ENCODE results near the gene SCYL1.
"Not testable (repeated sequence)": the region's sequence is repeated elsewhere in the genome, so short reads cannot be mapped to it uniquely, and the experiment has no call there.

The SCYL1 gene

GRCh38 chr11:65506290-65506771 lies 18.6 kb upstream of the SCYL1 start:
- no peak for TF ChIP-seq CTCF (IDR thresholded peaks at IDR 0.05)
- Histone ChIP-seq H3K79me2 (peaks cover 48% of the 10 kb centered on the region), H3K4me1 (peaks cover 7% of the 10 kb centered on the region), H3K9ac (peak overlapping the region; percentile 99), H3K4me2 (ENCODE audit: low read length) (peak overlapping the region; percentile 95), H3K4me3 (ENCODE audit: low read depth, low read length) (peak overlapping the region; percentile 100), H3K9me3 (ENCODE audit: control insufficient read depth, low read length) (no peaks in the 10 kb centered on the region), H2AFZ (no peak overlapping the region), H3K27me3 (ENCODE audit: control insufficient read depth, insufficient read depth, low read length) (no peaks in the 10 kb centered on the region), H3K36me3 (ENCODE audit: control insufficient read depth, insufficient read depth, low read length) (peaks cover 35% of the 10 kb centered on the region), H3K27ac (peak overlapping the region; percentile 100)

DNA sequence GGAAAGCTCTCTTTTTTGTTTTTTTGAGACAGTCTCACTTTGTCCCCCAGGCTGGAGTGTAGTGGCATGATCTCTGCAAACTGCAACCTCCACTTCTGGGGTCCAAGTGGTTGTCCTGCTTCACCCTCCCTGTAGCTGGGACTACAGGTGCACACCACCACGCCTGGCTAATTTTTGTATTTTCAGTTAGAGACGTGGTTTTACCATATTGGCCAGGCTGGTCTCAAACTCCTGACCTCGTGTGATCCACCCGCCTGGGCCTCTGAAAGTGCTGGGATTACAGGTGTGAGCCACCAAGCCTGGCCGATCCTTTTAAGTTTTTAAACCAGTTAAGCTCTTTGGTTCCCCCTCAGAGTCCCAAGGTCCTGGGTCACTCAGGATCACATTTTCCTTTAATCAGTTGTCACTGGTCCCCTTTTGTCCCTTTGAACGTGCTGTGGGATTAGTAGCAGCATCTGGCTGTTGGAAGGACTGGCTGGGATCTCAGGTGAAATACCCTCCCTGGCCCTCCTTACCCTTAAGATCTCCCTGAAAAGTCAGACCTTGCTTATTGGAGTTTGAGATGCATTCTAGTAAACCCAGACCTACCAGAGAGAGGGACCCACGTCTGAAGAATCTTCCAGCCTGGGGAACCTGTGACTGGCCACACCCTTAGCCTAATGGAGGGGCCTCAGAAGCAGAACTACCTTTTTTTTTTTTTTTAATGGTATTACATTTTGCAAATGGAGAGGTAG lies 17.9 kb upstream of the SCYL1 start:
- Histone ChIP-seq H3K36me3 (ENCODE audit: control insufficient read depth, insufficient read depth, low read length) (peaks cover 29% of the 10 kb centered on the region), H3K4me1 (peaks cover 7% of the 10 kb centered on the region), H3K9me3 (ENCODE audit: control insufficient read depth, low read length) (no peaks in the 10 kb centered on the region), H3K27ac (peak overlapping the region; percentile 100), H3K27me3 (ENCODE audit: control insufficient read depth, insufficient read depth, low read length) (no peaks in the 10 kb centered on the region), H3K4me3 (ENCODE audit: low read depth, low read length) (peak overlapping the region; percentile 100), H2AFZ (no peak overlapping the region), H3K79me2 (peaks cover 42% of the 10 kb centered on the region), H3K4me2 (ENCODE audit: low read length) (peak overlapping the region; percentile 95), H3K9ac (no peak overlapping the region)
- no peak for TF ChIP-seq CTCF (IDR thresholded peaks at IDR 0.05)

GRCh38 chr11:65512311-65512710 lies 12.6 kb upstream of the SCYL1 start:
- not testable (repeated sequence) for H3K27ac ChIP-seq; H3K79me2 ChIP-seq; H2AFZ ChIP-seq; H3K27me3 ChIP-seq (ENCODE audit: control insufficient read depth, insufficient read depth, low read length); H3K4me3 ChIP-seq (ENCODE audit: low read depth, low read length); H3K4me2 ChIP-seq (ENCODE audit: low read length); H3K9me3 ChIP-seq (ENCODE audit: control insufficient read depth, low read length); H3K4me1 ChIP-seq; H3K9ac ChIP-seq; H3K36me3 ChIP-seq (ENCODE audit: control insufficient read depth, insufficient read depth, low read length)

DNA sequence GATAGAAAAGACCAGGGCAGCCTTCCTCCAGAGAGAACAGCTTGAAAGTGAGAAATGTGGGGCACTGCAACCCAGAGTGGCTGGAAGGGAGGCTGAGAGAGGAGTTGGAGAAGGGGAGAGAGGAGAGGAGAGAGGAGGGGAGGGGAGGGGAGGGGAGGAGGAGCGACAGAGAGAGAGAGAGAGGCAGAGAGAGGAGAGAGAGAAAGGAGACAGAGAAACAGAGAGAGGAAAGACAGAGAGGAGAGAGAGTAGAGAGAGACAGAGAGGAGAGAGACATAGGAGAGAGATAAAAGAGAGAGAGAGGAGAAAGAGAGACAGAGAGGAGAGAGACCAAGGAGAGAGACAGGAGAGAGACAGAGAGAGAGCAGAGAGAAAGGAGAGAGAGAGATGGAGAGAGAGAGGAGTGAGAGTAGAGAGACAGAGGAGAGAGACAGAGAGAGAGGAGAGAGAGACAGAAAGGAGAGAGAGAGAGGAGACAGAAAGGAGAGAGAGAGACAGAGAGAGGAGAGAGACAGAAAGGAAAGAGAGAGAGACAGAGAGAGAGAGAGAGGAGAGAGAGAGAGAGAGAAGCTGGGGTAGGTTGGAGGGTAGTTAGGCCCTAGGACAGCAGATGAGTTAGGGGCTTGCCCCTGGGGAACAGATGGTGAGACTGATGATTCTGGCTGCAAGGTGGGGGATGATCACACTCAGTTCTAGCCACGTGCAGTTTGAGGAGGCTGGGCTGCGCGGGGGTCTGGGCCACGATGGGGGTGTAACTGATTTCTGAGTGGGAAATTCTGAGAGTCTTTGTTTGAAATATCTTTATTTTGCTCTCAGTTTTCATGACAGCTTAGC lies 8.5 kb upstream of the SCYL1 start:
- Histone ChIP-seq H3K9me3 (ENCODE audit: control insufficient read depth, low read length) (no peaks in the 10 kb centered on the region), H3K79me2 (no peaks in the 10 kb centered on the region), H3K4me1 (no peaks in the 10 kb centered on the region), H3K9ac (no peak overlapping the region), H3K4me3 (ENCODE audit: low read depth, low read length) (no peak overlapping the region), H3K4me2 (ENCODE audit: low read length) (no peak overlapping the region), H3K27me3 (ENCODE audit: control insufficient read depth, insufficient read depth, low read length) (no peaks in the 10 kb centered on the region), H3K36me3 (ENCODE audit: control insufficient read depth, insufficient read depth, low read length) (no peaks in the 10 kb centered on the region), H3K27ac (no peak overlapping the region), H2AFZ (no peak overlapping the region)
- TF ChIP-seq CTCF (IDR thresholded peaks at IDR 0.05), result no peak

GRCh38 chr11:65518941-65519549 lies 5.8 kb upstream of the SCYL1 start:
- peaks cover 18% of the 10 kb centered on the region for H3K4me1 ChIP-seq
- H3K27ac ChIP-seq; H3K9ac ChIP-seq; H3K9me3 ChIP-seq (ENCODE audit: control insufficient read depth, low read length); H3K4me2 ChIP-seq (ENCODE audit: low read length); H3K36me3 ChIP-seq (ENCODE audit: control insufficient read depth, insufficient read depth, low read length); H3K27me3 ChIP-seq (ENCODE audit: control insufficient read depth, insufficient read depth, low read length); H3K79me2 ChIP-seq; H3K4me3 ChIP-seq (ENCODE audit: low read depth, low read length); H2AFZ ChIP-seq: not testable (repeated sequence)

GRCh38 chr11:65521777-65522521 lies 2.9 kb upstream of the SCYL1 start:
- Histone ChIP-seq H3K4me1 (peaks cover 23% of the 10 kb centered on the region), H3K27ac (peak overlapping the region; percentile 96), H2AFZ (peak overlapping the region; percentile 56)
- H3K9ac ChIP-seq; H3K4me2 ChIP-seq (ENCODE audit: low read length); H3K27me3 ChIP-seq (ENCODE audit: control insufficient read depth, insufficient read depth, low read length); H3K79me2 ChIP-seq; H3K4me3 ChIP-seq (ENCODE audit: low read depth, low read length); H3K36me3 ChIP-seq (ENCODE audit: control insufficient read depth, insufficient read depth, low read length); H3K9me3 ChIP-seq (ENCODE audit: control insufficient read depth, low read length): not testable (repeated sequence)

- peaks cover 23% of the 10 kb centered on the region for H3K4me1 ChIP-seq
- H3K27ac ChIP-seq, result peak overlapping the region; percentile 96
- H3K36me3 ChIP-seq (ENCODE audit: control insufficient read depth, insufficient read depth, low read length); H2AFZ ChIP-seq; H3K27me3 ChIP-seq (ENCODE audit: control insufficient read depth, insufficient read depth, low read length); H3K9me3 ChIP-seq (ENCODE audit: control insufficient read depth, low read length); H3K4me3 ChIP-seq (ENCODE audit: low read depth, low read length); H3K4me2 ChIP-seq (ENCODE audit: low read length); H3K9ac ChIP-seq; H3K79me2 ChIP-seq: not testable (repeated sequence)
Measured at GRCh38 chr11:65522718-65523630, 1.9 kb upstream of the SCYL1 start.
